Measurements from ENCODE around the gene TGFB3. TPM values are rescaled to one million over a fixed set of nuclear protein-coding genes. Genes with fewer than 3 reads are reported as not detected.

The TGFB3 gene
- total RNA-seq, 1 donor from 2014 or later: 2.4 TPM

DNA sequence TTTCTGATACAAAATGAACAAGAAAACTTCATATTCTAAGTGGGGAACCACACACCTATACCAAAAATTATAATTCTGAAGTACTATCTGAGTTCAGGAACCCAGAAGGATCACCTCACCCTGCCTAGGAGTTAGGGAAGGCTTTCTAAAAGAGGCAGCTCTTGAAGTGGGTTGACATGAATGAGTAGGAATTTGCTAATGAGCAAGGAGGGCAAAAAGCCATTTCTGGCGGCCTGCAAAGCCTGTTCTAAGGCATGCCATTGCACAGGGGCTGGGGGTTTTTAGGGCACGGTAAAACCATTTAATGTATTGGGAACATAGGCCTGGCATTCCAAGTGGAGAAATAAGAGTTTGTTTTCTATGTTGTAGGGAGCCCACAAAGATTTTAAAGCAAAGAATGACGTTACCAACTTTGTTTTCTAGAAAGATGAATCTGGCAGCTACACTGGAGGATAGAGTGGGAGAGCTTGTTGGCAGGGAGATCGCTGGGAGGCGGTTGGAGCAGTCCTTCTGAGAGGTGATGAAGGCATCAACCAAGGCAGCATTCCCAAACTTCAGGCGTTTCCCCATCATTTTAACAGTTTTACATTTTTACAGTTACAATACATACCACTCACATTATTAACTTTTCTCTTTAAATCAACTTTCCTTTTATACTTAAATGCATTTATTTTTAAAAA, 17.9 kb upstream of the TGFB3 start:
- H3K9me3 Mint-ChIP-seq: peaks cover 6% of the 10 kb centered on the region
- intact Hi-C loops (cut with micrococcal nuclease): no loop called here
- H3K36me3 Mint-ChIP-seq (ENCODE audit: low read depth): peaks cover 3% of the 10 kb centered on the region
- H3K27me3 Mint-ChIP-seq: no peaks in the 10 kb centered on the region
- H3K27ac Mint-ChIP-seq: no peak overlapping the region
- no peaks in the 10 kb centered on the region for H3K4me1 Mint-ChIP-seq
- DNase-seq: no peak
- no peak overlapping the region for H3K4me3 Mint-ChIP-seq

DNA sequence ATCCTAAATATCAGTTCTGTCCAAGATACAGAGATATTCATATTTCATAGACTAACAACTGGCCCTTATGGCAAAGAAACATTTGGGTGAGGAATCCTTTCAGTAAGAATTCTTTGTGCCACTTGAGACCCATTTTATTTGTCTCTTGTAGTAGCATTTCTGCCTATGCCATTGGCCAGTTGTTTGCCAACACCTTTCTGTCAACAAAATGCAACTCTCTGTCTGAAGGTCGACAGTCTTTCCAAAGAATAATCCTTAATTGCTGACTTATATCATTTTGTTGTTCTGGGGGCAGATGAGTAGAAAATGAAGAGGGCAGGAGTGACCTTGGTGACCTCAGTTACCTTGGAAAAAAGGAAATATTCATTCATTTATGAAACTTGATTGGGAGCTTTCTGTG, 14.7 kb upstream of the TGFB3 start:
- no peak overlapping the region for H3K4me3 Mint-ChIP-seq
- H3K27ac Mint-ChIP-seq: no peak overlapping the region
- H3K27me3 Mint-ChIP-seq: no peaks in the 10 kb centered on the region
- intact Hi-C loops (cut with micrococcal nuclease): no loop called here
- no peak for DNase-seq
- H3K36me3 Mint-ChIP-seq (ENCODE audit: low read depth): no peaks in the 10 kb centered on the region
- no peaks in the 10 kb centered on the region for H3K9me3 Mint-ChIP-seq
- peaks cover 4% of the 10 kb centered on the region for H3K4me1 Mint-ChIP-seq

DNA sequence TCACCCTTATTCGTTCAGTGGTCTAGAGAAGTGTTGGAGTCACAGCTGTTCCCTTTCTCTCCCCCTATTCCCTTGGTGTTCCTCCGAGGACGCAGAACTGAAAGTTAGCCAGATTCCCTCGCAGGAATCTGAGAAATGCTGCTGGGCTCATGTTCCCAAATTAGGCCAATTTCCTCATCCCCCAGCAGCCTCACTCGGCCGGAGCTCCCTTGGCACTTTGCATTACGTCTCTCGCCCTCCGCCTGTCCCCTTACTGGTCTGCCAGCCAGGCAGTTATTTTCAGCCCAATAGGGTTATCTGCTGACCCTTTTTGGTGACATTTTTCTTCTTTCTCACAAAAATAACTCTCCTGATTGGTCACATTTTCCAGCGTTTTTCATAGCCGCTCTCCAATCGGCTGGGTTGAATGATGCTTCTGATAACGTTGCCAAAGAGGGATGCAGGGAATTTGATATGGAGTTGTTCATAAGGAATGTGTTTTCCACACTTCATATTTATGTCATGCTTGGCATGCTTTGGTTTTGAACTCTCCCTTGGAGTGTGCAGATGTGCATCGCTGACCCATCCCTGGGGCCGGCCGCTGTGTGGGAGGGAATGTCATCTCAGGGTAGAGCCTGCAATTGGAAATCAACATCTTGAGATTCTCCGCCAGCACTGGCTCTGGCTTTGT, 13.7 kb upstream of the TGFB3 start:
- Mint-ChIP-seq H3K9me3 (no peaks in the 10 kb centered on the region), H3K4me3 (no peak overlapping the region), H3K27ac (no peak overlapping the region), H3K4me1 (peaks cover 4% of the 10 kb centered on the region), H3K36me3 (ENCODE audit: low read depth) (no peaks in the 10 kb centered on the region), H3K27me3 (no peaks in the 10 kb centered on the region)
- intact Hi-C loops (cut with micrococcal nuclease): no loop called here
- DNase-seq: no peak

- Mint-ChIP-seq H3K4me3 (no peak overlapping the region), H3K4me1 (peaks cover 4% of the 10 kb centered on the region), H3K27me3 (no peaks in the 10 kb centered on the region), H3K27ac (no peak overlapping the region), H3K36me3 (ENCODE audit: low read depth) (no peaks in the 10 kb centered on the region), H3K9me3 (no peaks in the 10 kb centered on the region)
- intact Hi-C loops (cut with micrococcal nuclease): no loop called here
- no peak for DNase-seq
Observed at GRCh38 chr14:75993567-75994041, 11.8 kb upstream of the TGFB3 start.

DNA sequence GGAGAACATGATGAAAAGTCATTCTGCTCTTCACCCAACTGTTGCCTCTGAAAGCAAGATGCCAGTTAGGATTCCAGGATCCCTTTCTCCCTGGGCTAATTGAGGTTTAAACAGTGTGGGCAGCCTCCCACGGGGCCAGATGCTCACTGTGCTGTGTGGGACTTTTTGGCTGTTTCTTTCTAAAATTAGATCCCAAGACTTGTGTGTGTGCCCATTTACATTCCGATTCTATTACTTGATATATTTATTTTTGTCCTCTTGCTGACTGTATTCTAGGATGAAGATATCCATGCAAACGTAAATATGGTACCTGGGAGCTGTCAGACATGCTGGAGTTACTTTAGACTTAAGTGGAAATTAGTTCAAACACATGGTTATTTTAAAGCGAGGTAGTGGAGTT, 10.0 kb upstream of the TGFB3 start:
- Mint-ChIP-seq H3K36me3 (ENCODE audit: low read depth) (no peaks in the 10 kb centered on the region), H3K4me3 (no peak overlapping the region), H3K27ac (no peak overlapping the region), H3K4me1 (peaks cover 5% of the 10 kb centered on the region), H3K27me3 (no peaks in the 10 kb centered on the region), H3K9me3 (no peaks in the 10 kb centered on the region)
- no peak for DNase-seq
- intact Hi-C loops (cut with micrococcal nuclease): no loop called here

GRCh38 chr14:75990297-75990696, 8.5 kb upstream of the TGFB3 start:
- Mint-ChIP-seq H3K4me1 (peaks cover 14% of the 10 kb centered on the region), H3K27me3 (peaks cover 1% of the 10 kb centered on the region), H3K4me3 (no peak overlapping the region), H3K36me3 (ENCODE audit: low read depth) (peaks cover 2% of the 10 kb centered on the region), H3K27ac (no peak overlapping the region), H3K9me3 (no peaks in the 10 kb centered on the region)
- intact Hi-C loops (cut with micrococcal nuclease): no loop called here
- DNase-seq: no peak

DNA sequence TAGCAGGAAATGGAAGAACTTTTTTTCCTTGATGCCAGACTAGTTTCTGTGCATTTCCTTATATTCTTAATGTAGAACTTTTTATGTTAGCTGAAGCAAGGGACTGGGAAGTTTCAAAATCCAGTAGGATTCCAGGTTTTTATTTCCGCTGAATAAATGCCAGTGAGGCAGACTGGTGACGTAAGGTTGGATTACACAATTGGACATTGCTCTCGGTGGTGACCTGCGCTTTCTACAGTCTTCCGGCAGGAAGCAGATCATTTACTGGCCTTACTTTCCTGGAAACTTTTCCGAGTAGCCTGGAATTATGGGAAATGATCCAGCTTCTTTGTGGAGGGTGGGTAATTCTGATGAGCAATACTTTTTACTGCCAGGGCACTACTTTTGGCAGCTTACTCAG, 7.3 kb upstream of the TGFB3 start:
- H3K36me3 Mint-ChIP-seq (ENCODE audit: low read depth): peaks cover 2% of the 10 kb centered on the region
- intact Hi-C loops (cut with micrococcal nuclease): loop anchor here (10.0 kb wide), 1 partner anchor 166 kb away; the partner anchor contains the start of gene GPATCH2L
- no peak overlapping the region for H3K27ac Mint-ChIP-seq
- H3K4me3 Mint-ChIP-seq: no peak overlapping the region
- peaks cover 14% of the 10 kb centered on the region for H3K4me1 Mint-ChIP-seq
- H3K27me3 Mint-ChIP-seq: peaks cover 4% of the 10 kb centered on the region
- DNase-seq: no peak
- no peaks in the 10 kb centered on the region for H3K9me3 Mint-ChIP-seq

DNA sequence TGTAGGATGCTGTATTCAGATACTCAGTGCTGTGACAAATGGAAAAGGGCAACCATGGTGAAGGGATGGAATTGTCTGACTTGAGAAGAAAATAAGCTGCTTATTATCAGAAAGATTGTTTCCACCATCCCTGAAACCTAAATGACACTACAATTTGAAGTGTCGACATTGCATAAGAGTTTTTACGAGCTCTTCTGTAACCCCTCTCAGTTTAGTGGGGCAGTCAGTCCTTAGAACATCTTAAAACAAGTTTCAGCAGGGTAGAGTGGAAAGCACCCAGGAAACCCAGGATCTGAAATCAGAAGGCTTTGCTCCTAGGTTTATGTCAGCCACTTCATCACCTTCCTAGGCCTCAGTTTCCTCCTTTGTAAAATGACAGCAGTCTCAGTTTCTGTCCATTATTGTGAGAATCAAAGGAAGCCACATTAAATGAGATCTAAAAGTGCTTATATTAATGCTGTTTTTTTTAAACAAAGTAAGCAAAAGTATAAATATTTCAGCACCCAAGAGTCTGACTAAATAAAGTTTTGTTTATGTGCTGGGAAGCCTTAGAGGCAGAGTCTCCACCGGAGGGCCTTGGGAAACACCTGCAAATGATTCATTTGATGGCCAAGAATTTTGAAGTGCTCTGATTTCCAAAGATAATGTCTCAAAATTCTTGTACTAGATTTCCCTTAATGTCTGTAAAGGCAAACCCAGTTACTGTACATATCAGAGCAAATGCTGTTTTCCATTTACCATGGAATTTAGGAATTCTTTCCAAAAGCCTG, 5.6 kb upstream of the TGFB3 start:
- intact Hi-C loops (cut with micrococcal nuclease): loop anchor here (10.0 kb wide), 1 partner anchor 167 kb away; the partner anchor contains the start of gene GPATCH2L
- Mint-ChIP-seq H3K27ac (no peak overlapping the region), H3K36me3 (ENCODE audit: low read depth) (peaks cover 2% of the 10 kb centered on the region), H3K4me1 (peaks cover 14% of the 10 kb centered on the region), H3K27me3 (peaks cover 14% of the 10 kb centered on the region), H3K4me3 (no peak overlapping the region), H3K9me3 (no peaks in the 10 kb centered on the region)
- DNase-seq: no peak

DNA sequence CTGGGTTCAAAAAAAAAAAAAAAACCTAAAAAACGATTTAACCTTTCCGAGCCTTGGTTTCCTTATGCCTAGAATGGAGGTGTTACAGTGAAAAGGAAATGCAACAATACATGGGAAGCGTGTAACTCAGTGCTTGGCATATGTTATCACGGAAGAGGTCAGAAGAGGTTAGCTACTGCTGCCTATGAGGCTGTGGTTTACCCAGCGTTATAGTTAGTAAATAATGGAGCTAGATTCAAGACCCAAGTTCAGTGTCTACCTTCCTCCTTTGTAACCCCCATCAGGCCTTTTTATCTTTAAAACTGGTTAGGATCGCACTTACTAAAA, 4.6 kb upstream of the TGFB3 start:
- Mint-ChIP-seq H3K27me3 (peaks cover 14% of the 10 kb centered on the region), H3K4me1 (peaks cover 18% of the 10 kb centered on the region), H3K36me3 (ENCODE audit: low read depth) (peaks cover 2% of the 10 kb centered on the region), H3K27ac (no peak overlapping the region), H3K9me3 (no peaks in the 10 kb centered on the region), H3K4me3 (peak overlapping the region; percentile 89)
- intact Hi-C loops (cut with micrococcal nuclease): loop anchor here (10.0 kb wide), 1 partner anchor 168 kb away; the partner anchor contains the start of gene GPATCH2L
- DNase-seq: no peak

GRCh38 chr14:75985618-75986438, 4.0 kb upstream of the TGFB3 start, which contains the start of gene IFT43:
Gene IFT43, plus strand, starts transcription at chr14:75985763. Its CDS starts 24 bp downstream, at chr14:75985787.
- peaks cover 23% of the 10 kb centered on the region for H3K4me1 Mint-ChIP-seq
- H3K27ac Mint-ChIP-seq: peak within 1 kb of the TSS; percentile 69
- peaks cover 14% of the 10 kb centered on the region for H3K27me3 Mint-ChIP-seq
- peaks cover 2% of the 10 kb centered on the region for H3K36me3 Mint-ChIP-seq (ENCODE audit: low read depth)
- intact Hi-C loops (cut with micrococcal nuclease): loop anchor here (10.0 kb wide), 1 partner anchor 169 kb away; the partner anchor contains the start of gene GPATCH2L
- H3K4me3 Mint-ChIP-seq: peak within 1 kb of the TSS; percentile 89
- H3K9me3 Mint-ChIP-seq: no peaks in the 10 kb centered on the region
- peak; percentile 97 for DNase-seq

DNA sequence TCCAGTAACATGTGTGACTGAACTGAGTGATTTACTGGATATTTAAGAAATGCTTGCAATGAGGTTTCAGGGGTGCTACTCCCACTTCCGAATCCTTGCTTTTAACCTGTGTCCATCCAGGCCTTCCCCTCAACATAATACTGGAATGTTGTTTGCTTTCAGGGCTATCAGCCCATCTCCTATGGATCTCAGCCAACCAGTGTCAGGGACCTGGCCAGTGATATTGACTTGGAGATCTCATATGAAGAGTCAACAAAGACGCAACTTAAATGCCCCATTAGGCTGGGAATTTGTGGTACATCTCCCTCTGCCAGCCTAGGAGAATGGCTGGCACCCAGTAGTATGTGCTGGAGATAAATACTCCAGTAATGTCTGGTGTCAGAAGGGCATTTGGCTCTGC, 2.9 kb upstream of the TGFB3 start:
- intact Hi-C loops (cut with micrococcal nuclease): loop anchor here (10.0 kb wide), 1 partner anchor 170 kb away; the partner anchor contains the start of gene GPATCH2L

DNA sequence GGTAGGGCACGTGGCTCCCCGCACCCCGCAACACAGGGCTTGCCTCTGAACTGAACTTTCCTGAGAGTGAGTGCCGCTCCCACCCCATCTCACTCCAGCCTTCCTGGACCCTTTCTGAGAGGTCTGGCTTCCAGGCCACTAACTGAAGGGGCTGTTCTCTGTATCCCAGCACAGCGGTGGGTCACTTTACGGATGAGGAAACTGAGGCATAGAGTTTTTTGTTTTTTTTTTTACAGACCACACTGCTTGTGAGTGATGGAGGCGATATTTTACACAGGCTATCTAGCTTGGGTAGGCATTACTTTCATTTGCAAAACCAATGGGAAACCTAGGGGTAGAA, 1.2 kb upstream of the TGFB3 start:
- intact Hi-C loops (cut with micrococcal nuclease): loop anchor here (2.0 to 10.0 kb wide), 2 partner anchors 172 to 322 kb away; partner anchors contain the start of genes ERG28, GPATCH2L and TTLL5
- Mint-ChIP-seq H3K27ac (peak overlapping the region; percentile 74), H3K9me3 (no peaks in the 10 kb centered on the region), H3K4me3 (peak overlapping the region; percentile 84), H3K4me1 (peaks cover 38% of the 10 kb centered on the region), H3K36me3 (ENCODE audit: low read depth) (peaks cover 2% of the 10 kb centered on the region), H3K27me3 (peaks cover 14% of the 10 kb centered on the region)
- no peak for DNase-seq

More for the DNA sequence above, 2.9 kb upstream of the TGFB3 start:
- H3K36me3 Mint-ChIP-seq (ENCODE audit: low read depth): peaks cover 2% of the 10 kb centered on the region
- no peak overlapping the region for H3K27ac Mint-ChIP-seq
- no peaks in the 10 kb centered on the region for H3K9me3 Mint-ChIP-seq
- H3K27me3 Mint-ChIP-seq: peaks cover 14% of the 10 kb centered on the region
- peaks cover 28% of the 10 kb centered on the region for H3K4me1 Mint-ChIP-seq
- no peak overlapping the region for H3K4me3 Mint-ChIP-seq
- DNase-seq: peak; percentile 55

Data from activated CD4-positive, alpha-beta T cell treated with anti-CD3 and anti-CD28 coated beads, Interleukin-2, amount 10 ng/mL, durations not matched to agents 24 days and 14 days (primary cell).